IPS DF 4.7 (cell line): Measurements from ENCODE around the gene SLC8A2.
"Not testable (repeated sequence)": the region's sequence is repeated elsewhere in the genome, so short reads cannot be mapped to it uniquely, and the experiment has no call there.

Experiments used
- DNase-seq: peaks from one replicate; pipeline ENCODE4 v3.0.0-alpha.2; 2013; ENCODE audit warnings: low spot score; ENCODE audit errors: extremely low read depth

Gene SLC8A2

DNA sequence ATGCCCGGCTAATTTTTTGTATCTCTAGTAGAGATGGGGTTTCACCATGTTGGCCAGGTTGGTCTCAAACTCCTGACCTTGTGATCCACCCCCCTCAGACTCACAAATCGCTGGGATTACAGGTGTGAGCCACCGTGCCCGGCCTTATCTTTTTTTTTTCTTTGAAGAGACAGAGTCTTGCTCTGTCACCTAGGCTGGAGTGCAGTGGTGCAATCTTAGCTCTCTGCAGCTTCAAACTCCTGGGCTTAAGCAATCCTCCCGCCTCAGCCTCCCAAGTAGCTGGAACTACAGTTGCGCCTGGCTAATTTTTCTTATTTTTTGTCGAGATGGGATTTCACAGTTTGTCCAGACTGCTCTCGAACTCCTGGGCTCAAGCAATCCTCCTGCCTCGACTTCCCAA, 60.0 kb downstream of the SLC8A2 start:
- not testable (repeated sequence) for DNase-seq

DNA sequence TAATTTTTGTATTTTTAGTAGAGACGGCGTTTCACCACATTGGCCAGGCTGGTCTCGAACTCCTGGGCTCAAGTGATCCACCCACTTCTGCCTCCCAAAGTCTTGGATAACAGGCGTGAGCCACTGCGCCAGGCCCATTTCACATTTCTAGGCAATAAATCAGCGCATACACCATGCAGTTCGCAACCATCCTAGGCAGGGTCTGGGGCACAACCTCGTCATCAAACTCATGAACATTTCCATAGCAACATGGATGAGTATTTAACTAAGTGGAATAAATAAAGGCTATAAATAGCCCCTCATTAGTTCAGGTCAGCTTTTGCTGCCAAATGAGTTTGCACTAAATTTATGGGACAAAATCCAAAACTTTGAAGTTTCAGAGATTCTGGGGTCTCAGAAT, 60.6 kb downstream of the SLC8A2 start:
- no peak for DNase-seq

DNA sequence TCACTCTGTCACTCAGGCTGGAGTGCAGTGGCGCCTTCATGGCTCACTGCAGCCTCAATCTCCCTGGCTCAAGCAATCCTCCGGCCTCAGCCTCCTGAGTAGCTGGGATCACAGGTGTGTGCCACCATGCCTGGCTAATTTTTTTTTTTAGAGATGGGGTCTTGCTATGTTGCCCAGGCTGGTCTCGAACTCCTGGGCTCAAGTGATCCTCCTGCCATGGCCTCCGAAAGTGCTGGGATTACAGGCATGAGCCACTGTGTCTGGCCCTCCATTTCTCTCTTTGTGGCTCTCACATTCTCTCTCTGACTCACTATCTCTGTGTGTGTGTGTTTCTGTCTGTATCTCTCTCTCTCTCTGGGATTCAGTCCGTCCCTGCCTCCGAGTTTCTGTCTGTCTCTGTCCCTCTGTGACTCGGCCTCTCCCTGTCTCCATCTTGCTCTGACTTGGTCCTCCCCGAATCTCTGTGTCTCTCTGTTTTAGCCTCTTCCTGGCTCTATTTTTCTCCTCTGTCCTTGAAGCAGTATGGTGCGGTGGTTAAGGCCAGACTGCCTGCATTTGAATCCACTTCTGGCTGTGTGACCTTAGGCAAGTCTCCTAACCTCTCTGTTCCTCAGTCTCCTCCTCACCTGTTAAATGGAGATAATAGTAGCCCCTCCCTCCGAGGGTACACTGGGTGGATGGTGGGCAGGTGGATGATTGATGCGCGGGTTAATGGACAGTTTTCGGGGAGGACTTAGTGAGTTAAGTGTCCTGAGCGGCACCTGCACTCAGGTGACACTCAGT, 63.3 kb downstream of the SLC8A2 start:
- no peak for DNase-seq

DNA sequence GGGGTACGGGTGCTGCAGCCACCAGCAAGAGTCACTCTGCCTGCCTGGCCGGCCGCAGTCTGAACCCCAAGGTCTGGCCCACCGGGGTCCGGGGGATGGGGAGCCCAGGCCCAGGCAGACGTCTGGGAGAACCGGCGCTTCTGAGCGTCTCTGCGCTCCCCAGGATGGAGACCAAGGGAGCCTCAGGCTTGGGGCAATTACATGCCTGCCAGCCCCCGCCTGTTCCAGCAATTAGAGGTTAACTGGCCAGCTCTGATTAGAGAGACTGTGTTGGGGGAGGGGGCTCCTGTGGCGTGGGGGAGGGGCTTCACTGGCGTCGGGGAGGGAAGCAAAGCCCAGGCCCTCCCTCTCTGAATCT, 64.3 kb downstream of the SLC8A2 start:
- no peak for DNase-seq

DNA sequence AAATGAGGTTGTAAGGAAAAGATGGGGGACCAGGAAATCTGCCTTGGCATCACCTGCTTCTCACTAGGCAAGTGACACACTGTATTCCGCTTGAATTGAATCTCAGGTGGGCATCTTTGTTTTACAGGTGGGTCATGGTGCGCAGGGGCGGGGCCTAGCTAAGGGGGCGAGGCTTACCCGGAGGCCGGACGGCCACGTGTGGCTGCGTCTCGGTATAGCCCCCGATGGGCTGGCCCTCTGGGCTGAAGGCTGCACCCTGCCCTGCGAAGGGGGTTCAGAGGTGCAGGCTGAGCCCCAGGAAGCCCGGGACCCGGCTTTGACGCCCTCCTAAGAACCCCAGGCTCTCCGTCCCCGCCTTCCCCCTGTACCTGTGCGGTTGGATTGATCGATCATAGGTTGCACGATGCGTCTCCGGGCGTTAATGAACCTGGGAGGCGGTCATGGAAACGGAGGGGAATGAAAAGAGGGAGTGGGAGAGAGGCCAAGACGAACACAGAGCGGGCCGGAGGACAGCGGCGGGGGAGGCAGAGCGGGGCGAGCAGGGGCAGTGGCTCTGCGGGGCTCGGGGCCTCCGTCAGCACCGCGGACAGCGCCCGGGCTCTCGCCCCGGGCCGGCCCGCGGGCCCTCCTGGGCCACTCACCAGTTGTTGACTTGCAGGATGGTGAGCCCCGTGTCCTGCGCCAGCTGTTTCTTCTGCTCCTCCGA, 64.8 kb downstream of the SLC8A2 start:
- DNase-seq, result no peak

DNA sequence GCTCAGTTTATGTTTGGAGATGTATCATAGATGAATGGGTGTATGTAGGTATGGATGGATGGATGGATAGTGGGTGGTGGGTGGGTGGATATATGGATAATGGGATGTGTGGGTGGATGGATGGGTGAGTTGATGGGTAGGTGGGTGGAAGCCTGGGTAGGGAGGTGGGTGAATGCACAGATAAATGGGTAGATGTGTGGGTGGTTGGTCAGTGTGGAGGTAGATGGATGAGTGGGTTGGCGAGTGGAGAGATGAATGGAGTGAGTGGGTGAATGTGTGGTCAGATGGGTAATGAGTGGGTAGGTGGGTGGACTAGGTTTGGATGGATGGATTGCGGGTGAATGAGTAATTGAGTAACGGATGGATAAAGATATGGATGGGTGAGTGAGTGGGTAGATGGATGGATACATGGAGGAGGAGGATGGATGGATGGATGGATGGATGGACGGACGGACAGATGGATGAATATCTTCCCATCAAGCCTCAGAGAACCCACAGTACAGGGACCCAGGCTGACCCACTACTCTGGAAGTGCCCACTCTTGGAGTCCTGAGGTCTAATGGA, 65.8 kb downstream of the SLC8A2 start:
- DNase-seq, result no peak

DNA sequence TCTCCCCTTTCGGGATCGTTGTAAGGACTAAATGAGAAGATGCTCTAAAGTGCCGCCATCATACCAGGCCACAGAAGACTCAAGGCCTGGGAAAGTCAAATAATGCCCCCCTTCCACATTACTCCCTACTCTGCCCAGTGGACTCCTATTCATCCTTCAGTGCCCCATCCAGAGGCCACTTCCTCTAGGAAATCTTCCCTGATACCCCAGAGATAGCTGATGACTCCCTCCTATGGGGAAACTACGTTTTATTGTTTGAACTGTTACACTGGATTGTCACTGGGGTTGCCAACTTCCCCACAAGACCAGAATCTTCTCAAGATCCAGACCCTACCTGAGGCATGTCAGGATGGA, 66.5 kb downstream of the SLC8A2 start:
- DNase-seq, result no peak

DNA sequence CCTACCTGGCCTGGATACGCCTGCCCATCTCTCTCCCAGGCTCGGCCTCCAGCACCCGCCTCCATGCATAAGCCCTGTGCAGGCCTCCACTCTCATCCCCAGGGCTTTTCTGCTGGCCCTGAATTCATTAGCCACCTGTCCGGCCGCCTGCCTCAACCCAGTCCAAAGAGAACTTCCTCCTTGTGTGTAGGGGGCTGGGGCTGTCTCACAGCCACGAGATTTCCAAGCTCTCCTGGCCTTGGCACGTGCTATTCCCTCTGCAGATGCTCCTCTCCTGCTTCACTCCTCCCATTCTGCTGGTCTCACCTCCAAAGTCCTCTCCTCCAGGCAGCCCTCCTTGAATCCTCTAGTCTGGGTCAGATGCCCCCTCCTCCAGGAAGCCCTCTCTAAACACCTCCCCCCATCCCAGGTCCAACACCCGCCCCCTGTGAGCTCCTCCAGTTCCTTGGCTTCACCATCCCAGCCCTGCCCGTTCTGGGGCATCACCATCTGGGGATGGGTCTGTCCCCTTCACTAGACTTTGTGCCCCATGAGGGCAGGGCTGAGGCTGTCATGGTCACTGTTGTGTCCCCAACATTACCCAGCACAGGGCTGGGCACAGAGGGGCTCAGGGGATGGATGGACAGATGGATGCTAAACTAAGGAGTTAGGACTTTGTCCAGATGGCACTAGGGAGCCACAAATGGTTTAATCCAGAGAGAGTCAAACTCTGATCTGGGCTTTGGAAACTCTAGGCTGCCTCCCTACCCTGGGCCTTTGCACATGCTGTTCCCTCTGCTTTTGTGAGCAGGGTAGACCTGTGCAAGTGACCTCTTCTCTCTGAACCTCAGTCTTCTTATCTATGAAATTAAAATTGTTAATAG, 67.1 kb downstream of the SLC8A2 start:
- DNase-seq, result no peak

DNA sequence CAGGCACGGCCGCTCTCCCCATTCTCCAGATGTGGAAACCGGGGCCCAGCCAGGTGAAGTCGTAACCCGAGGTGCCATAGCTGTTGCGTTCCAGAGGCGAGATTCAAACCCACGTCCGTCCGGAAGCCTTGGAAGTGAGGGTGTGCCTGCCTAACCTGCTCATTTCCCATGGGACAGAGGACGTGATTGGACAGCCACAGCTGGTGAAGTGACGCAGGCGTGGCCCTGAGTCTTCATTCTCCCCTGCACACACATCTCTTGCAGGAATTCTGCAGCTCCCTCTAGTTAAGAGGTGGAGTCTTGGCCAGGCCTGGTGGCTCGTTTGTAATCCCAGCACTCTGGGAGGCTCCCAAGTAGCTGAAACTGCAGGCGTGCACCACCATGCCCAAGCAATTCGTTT, 69.2 kb downstream of the SLC8A2 start:
- no peak for DNase-seq

DNA sequence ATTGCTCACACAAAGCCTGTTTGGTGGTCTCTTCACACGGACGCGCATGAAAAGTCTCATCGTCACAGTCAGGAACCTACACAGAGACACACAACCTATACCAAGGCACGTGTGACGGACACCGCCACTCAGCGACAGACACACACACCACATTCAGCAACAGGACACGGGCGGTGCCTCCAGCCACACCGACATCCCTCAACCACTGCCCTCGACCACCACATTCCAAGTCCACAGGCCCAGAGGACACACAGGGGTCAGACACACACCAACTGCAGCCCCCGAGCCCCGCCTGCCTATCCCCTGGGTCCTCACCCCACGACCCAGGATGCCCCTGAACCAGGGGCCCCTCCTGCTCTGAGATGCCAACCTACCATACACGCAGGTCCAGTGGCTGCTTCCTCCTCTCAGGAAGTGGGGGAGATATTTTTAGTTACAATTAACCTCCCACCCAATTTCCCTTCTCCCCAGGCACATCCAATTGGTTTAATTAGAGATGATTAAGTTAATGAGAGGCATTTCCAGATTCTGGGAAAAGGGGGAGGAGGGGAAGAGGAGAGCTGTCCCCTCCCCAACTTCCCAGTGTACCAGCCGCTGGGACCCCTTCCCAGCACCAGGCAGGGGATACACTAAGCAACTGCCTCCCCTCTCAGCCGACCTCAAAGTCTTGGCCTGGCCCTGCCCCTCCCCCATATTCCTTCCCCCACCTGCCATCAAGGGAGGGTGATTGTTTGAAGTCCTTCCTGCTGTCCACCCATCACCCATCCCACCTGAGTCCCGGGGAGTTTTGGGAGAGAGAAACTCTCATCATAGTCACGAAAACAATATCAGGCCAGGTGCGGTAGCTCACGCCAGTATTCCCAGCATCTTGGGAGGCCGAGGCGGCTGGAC, 72.7 kb downstream of the SLC8A2 start:
- no peak for DNase-seq

DNA sequence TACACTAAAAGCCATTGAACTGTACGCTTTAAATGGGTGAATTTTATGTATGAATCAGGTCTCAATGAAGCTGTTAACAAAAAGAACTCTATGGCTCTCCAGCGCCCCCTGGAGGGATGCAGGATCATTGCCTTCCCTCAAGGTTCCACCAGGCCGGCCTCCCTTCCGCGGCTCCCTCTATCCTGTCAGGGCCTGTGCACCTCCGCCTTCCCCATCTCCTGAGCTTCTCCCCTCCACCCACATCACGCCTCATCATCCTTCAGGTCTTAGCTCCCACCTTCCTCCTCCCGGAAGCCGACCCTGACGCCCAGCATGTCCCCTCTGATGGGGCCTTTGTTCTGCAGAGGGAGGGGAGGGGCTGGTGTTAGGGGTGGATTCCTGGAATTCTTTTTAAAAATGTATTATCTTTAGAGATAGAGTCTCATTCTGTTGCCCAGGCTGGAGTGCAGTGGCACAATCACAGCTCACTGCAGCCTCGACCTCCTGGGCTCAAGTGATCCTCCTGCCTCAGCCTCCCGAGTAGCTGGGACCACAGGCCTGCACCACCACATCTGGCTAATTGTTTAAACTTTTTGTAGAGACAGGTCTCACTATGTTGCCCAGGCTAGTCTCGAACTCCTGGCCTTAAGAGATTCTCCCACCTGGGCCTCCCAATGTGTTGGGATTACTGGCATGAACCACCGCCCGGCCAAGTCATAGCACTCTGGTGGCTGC, 80.0 kb downstream of the SLC8A2 start:
- DNase-seq, result peak; percentile 90

DNA sequence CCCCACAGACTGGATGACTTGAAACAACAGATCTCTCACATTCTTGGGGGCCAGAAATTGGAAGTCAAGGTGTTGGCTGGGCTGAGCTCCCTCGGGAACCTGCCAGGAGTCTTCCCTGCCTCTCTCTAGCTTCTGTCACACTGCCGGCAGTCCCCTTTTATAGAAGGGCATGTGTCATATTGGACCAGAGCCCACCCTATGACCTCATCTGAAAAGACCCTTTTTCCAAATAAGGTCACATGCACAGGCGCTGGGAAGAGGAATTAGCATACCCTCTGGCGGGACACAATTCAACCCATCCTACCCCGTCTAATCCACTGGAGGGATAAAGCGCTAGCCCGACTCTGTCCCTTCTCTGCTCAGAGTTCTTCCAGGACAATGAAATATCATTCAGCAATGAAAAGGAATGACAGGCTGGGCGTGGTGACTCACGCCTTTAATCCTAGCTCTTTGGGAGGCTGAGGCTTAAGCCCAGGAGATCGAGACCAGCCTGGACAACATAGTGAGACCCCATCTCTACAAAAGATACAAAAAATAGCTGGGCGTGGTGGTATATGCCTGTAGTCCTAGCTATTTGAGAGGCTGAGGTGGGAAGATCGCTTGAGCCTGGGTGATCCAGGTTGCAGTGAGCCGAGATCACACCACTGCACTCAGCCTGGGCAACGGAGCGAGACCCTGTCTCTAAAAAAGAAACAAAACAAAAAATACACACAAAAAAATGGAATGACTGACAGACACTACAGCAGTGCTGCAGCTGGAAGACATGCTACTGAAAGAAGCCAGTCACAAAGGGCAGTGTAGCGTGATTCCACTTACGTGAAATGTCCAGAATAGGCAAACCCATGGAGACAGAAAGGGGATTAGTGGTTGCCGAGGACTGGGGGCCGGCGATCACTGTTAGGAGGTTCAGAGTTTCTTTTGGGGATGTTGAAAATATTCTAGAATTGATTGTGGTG, 80.9 kb downstream of the SLC8A2 start:
- DNase-seq, result no peak

DNA sequence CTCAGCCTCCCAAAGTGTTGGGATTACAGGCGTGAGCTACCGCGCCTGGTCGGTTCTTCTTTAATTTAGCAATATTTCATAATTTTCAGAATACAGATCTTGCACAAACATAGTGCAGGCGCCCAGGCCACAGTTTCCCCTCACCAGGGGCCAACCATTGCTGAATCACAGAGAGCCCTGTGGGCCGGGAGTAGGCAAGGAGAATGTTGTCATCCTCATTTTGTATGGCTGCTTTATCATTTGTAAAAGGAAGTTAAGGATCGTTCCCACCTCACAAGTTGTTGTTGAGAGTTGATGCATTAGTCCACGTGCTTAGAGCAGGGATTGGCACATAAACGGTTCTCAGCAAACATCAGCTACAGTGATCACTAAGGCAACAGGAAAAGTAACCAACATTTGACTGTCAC, 82.5 kb downstream of the SLC8A2 start:
- DNase-seq, result no peak

DNA sequence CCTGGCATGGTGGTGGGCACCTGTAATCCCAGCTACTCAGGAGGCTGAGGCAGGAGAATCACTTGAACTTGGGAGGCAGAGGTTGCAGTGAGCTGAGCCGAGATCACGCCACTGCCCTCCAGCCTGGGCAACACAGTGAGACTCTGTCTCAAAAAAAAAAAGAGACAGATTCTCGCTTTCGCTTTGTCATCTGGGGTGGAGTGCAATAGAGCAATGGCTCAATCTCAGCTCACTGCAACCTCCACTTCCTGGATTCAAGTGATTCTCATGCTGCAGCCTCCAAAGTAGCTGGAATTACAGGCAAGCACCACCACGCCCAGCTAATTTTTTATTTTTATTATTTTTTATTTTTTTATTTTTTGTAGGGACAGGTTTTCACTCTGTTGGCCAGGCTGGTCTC, 83.0 kb downstream of the SLC8A2 start:
- not testable (repeated sequence) for DNase-seq

DNA sequence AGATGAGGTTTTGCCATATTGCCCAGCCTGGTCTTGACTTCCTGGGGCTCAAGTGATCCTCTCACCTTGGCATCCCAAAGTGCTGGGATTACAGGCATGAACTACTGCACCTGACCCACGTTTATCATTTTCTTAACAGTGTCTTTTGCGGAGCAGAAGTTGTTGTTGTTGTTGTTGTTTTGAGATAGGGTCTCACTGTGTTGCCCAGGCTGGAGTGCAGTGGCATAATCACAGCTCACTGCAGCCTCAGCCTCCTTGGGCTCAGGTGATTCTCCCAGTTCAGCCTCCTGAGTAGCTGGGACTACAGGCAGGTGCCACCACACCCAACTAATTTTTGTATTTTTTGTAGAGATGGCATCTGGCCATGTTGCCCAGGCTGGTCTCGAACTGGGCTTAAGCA, 84.1 kb downstream of the SLC8A2 start:
- not testable (repeated sequence) for DNase-seq

DNA sequence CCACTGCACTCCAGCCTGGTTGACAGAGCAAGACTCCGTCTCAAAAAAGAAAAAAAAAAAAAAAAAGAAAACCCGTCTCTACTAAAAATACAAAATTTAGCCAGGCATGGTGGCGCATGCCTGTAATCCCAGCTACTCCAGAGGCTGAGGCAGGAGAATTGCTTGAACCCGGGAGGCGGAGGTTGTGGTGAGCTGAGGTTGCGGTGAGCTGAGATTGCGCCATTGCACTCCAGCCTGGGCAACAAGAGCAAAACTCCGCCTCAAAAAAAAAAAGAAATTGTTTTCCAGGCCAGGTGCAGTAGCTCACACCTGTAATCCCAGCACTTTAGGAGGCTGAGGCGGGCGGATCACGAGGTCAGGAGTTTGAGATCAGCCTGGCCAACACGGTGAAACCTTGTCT, 85.1 kb downstream of the SLC8A2 start:
- DNase-seq, result not testable (repeated sequence)

DNA sequence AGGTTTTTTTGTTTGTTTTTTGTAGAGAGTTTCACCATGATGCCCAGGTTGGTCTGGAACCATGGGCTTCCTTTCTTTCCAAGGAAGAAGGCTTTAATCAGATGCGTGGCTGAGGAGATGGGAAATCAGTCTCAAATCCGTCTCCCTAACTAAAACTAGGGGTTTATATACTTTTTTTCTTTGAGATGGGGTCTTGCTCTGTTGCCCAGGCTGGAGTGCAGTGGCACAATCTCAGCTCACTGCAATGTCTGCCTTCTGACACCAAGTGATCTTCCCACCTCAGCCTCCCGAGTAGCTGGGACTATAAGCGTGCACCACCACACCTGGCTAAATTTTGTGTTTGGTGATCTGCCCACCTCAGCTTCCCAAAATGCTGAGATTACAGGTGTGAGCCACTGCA, 87.2 kb downstream of the SLC8A2 start:
- DNase-seq, result not testable (repeated sequence)

DNA sequence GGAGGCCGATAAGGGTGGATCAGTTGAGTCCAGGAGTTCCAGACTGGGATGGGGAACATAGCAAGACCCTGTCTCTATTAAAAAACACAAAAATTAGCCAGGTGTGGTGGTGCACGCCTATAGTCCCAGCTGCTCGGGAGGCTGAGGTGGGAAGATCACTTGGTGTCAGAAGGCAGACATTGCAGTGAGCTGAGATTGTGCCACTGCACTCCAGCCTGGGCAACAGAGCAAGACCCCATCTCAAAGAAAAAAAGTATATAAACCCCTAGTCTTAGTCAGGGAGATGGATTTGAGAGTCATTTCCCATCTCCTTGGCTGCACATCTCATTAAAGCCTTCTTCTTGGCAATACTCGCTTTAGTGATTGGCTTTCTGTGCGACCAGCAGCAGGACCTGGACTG, 87.8 kb downstream of the SLC8A2 start:
- not testable (repeated sequence) for DNase-seq

DNA sequence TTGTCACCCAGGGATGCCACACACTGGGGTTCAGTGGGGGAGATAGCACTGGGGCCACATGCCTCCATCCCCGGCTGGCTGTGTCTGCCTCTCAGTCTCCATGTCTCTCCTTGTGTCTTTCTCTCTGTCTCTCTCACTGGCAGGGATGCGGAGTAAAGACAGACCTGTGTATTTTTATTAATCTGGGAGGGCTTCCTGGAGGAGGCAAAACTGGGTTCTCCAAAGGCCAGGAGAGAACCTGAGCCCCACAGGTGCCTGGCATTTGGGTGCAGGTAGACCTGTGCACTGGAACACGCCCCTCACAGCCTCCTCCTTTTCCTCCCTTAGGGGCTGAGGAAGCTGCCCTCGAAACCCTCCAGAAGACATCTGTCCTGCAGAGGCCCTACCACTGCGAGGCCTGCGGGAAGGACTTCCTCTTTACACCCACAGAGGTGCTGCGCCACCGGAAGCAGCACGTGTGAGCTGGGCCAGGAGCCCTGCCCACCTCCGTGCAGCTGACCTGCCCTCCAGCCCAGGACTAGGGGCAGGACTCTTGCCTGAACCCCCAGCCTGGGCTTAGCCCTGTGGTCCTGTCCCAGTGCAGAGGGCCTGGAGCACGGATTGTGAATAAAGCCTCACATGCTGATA, 89.9 kb downstream of the SLC8A2 start:
- no peak for DNase-seq
